KOPT-K1 (cell line): ENCODE results near the gene TAOK1.
"Not testable (repeated sequence)": the region's sequence is repeated elsewhere in the genome, so short reads cannot be mapped to it uniquely, and the experiment has no call there.

Experiments used
- H3K27ac ChIP-seq: fragments of 200-600 bp; sonication (generic); 2 replicates; pipeline ENCODE4 v1.5.1; 2016; ENCODE audit warnings: antibody characterized with exemption, mild to moderate bottlenecking, low read depth, low read length; ENCODE audit not compliant: poor library complexity, severe bottlenecking
- H3K36me3 ChIP-seq: fragments of 200-600 bp; sonication (generic); 2 replicates; pipeline ENCODE4 v1.5.1; 2017; ENCODE audit warnings: antibody characterized with exemption, mild to moderate bottlenecking, low read length, moderate library complexity; ENCODE audit not compliant: insufficient read depth
- H3K9me3 ChIP-seq: fragments of 200-600 bp; sonication (generic); 2 replicates; pipeline ENCODE4 v1.5.1; 2017; ENCODE audit warnings: antibody characterized with exemption, low read length, mild to moderate bottlenecking; ENCODE audit not compliant: insufficient read depth, poor library complexity, severe bottlenecking

The TAOK1 gene

GRCh38 chr17:29389982-29390850, at the start of gene TAOK1:
TAOK1 (plus strand) TSS chr17:29390363; CDS start chr17:29451549, 61,186 bp downstream.
- H3K27ac ChIP-seq, result peak within 1 kb of the TSS; percentile 92
- no peaks in the 10 kb centered on the region for H3K9me3 ChIP-seq
- 0 out of 2 replicates have a peak, but pooled peaks cover under 1% of the 10 kb centered on the region for H3K36me3 ChIP-seq

GRCh38 chr17:29341726-29342125, 48.4 kb upstream of the TAOK1 start:
- Histone ChIP-seq H3K36me3 (no peaks in the 10 kb centered on the region), H3K9me3 (no peaks in the 10 kb centered on the region), H3K27ac (no peak overlapping the region)

GRCh38 chr17:29342158-29342765, 47.9 kb upstream of the TAOK1 start:
- Histone ChIP-seq H3K27ac (no peak overlapping the region), H3K9me3 (no peaks in the 10 kb centered on the region), H3K36me3 (no peaks in the 10 kb centered on the region)

GRCh38 chr17:29344201-29344856, 45.8 kb upstream of the TAOK1 start:
- H3K27ac ChIP-seq, result no peak overlapping the region
- no peaks in the 10 kb centered on the region for H3K36me3 ChIP-seq
- no peaks in the 10 kb centered on the region for H3K9me3 ChIP-seq

- no peak overlapping the region for H3K27ac ChIP-seq
- no peaks in the 10 kb centered on the region for H3K9me3 ChIP-seq
- no peaks in the 10 kb centered on the region for H3K36me3 ChIP-seq
Observed at GRCh38 chr17:29345066-29345465, 45.1 kb upstream of the TAOK1 start.

- not testable (repeated sequence) for H3K9me3 ChIP-seq, H3K36me3 ChIP-seq
Observed at GRCh38 chr17:29345470-29345869, 44.7 kb upstream of the TAOK1 start.

GRCh38 chr17:29346462-29346861, 43.7 kb upstream of the TAOK1 start:
- H3K27ac ChIP-seq, result no peak overlapping the region
- no peaks in the 10 kb centered on the region for H3K36me3 ChIP-seq
- no peaks in the 10 kb centered on the region for H3K9me3 ChIP-seq

More at GRCh38 chr17:29345470-29345869, 44.7 kb upstream of the TAOK1 start:
- not testable (repeated sequence) for H3K27ac ChIP-seq

- Histone ChIP-seq H3K9me3 (no peaks in the 10 kb centered on the region), H3K36me3 (no peaks in the 10 kb centered on the region), H3K27ac (no peak overlapping the region)
Observed at GRCh38 chr17:29347831-29348629, 42.1 kb upstream of the TAOK1 start.

- Histone ChIP-seq H3K36me3 (no peaks in the 10 kb centered on the region), H3K27ac (no peak overlapping the region), H3K9me3 (no peaks in the 10 kb centered on the region)
Observed at GRCh38 chr17:29349409-29349808, 40.8 kb upstream of the TAOK1 start.

- H3K36me3 ChIP-seq, result no peaks in the 10 kb centered on the region
- no peaks in the 10 kb centered on the region for H3K9me3 ChIP-seq
- no peak overlapping the region for H3K27ac ChIP-seq
Observed at GRCh38 chr17:29352146-29352545, 38.0 kb upstream of the TAOK1 start.

GRCh38 chr17:29357232-29357631, 32.9 kb upstream of the TAOK1 start:
- no peaks in the 10 kb centered on the region for H3K36me3 ChIP-seq
- no peak overlapping the region for H3K27ac ChIP-seq
- no peaks in the 10 kb centered on the region for H3K9me3 ChIP-seq

GRCh38 chr17:29357821-29358232, 32.3 kb upstream of the TAOK1 start:
- no peaks in the 10 kb centered on the region for H3K36me3 ChIP-seq
- H3K27ac ChIP-seq, result no peak overlapping the region
- no peaks in the 10 kb centered on the region for H3K9me3 ChIP-seq

GRCh38 chr17:29358416-29358815, 31.7 kb upstream of the TAOK1 start:
- no peaks in the 10 kb centered on the region for H3K36me3 ChIP-seq
- no peaks in the 10 kb centered on the region for H3K9me3 ChIP-seq
- no peak overlapping the region for H3K27ac ChIP-seq

GRCh38 chr17:29359777-29360176, 30.4 kb upstream of the TAOK1 start:
- Histone ChIP-seq H3K9me3 (no peaks in the 10 kb centered on the region), H3K36me3 (no peaks in the 10 kb centered on the region), H3K27ac (no peak overlapping the region)

- Histone ChIP-seq H3K36me3 (no peaks in the 10 kb centered on the region), H3K9me3 (no peaks in the 10 kb centered on the region), H3K27ac (no peak overlapping the region)
Observed at GRCh38 chr17:29363716-29364115, 26.4 kb upstream of the TAOK1 start.
